K562 (cell line): ENCODE results near the gene CCDC9B. TPM values are rescaled to one million over a fixed set of nuclear protein-coding genes. Genes with fewer than 3 reads are reported as not detected.

Experiments
- ATAC-seq: fragments of 200-7000 bp; cut with Tn5 transposase; 3 replicates; pipeline ENCODE4 v1.9.1; 2020; ENCODE audit warnings: moderate library complexity
- BruUV-seq: library from RNA; stranded (reverse); fragments of 400-500 nt; replicated peaks from 2 replicates; lab custom pipeline; 2021; lab: Mats Ljungman, UMichigan
- CTCF ChIA-PET: fragments of 300-600 bp; formaldehyde crosslinking; extraction: SDS; loops from one replicate; lab custom pipeline; 2021; ENCODE audit warnings: low intra/inter-chr PET ratio; lab: Yijun Ruan, JAX
- POLR2A ChIA-PET: fragments of 300-600, 350-650 bp; sonication (Branson Sonifier 250); formaldehyde crosslinking; extraction: SDS; loops from one replicate; lab custom pipeline; 2021; ENCODE audit warnings: antibody characterized with exemption, inconsistent platforms; lab: Yijun Ruan, JAX
- DNase-seq, 4 experiments: peaks; one replicate each; pipeline versions ENCODE4 v3.0.0 to v3.0.0-alpha.2; 2011 to 2018; ENCODE audit warnings: low spot score in 3 of 4, mixed read lengths in 3 of 4; ENCODE audit errors: extremely low read depth in 1 of 4
- FAIRE-seq: peaks from 2 replicates; lab custom pipeline; 2011; peaks lifted over from hg19 to GRCh38; lab: Jason Lieb, UNC
- H2AFZ ChIP-seq: 2 replicates; pipeline ENCODE4 v1.6.0; 2011; ENCODE audit warnings: low read depth, low read length, control low read depth, inconsistent platforms
- H3K27ac ChIP-seq: fragments of 200-600 bp; 3 replicates; pipeline ENCODE4 v1.8.0; 2011; ENCODE audit warnings: low read depth, mild to moderate bottlenecking, control low read depth, inconsistent platforms, low read length, moderate library complexity, mixed read lengths; ENCODE audit errors: extremely low read depth
- H3K27me3 ChIP-seq, 2 experiments: fragments of 300-600 bp in 1 of 2; 2 replicates in 1 of 2; 3 replicates in 1 of 2; pipeline versions ENCODE4 v1.6.0 to v1.8.0; 2011; ENCODE audit warnings: inconsistent platforms in 2 of 2, low read length in 2 of 2, mild to moderate bottlenecking in 1 of 2, mixed read lengths in 1 of 2, moderate library complexity in 1 of 2; ENCODE audit not compliant: control insufficient read depth in 2 of 2, insufficient read depth in 2 of 2
- H3K36me3 ChIP-seq: fragments of 300-600 bp; 3 replicates; pipeline ENCODE4 v1.8.0; 2011; ENCODE audit warnings: mild to moderate bottlenecking, low read length, inconsistent platforms; ENCODE audit not compliant: control insufficient read depth, insufficient read depth
- H3K4me1 ChIP-seq, 2 experiments: fragments of 200-600 bp in 1 of 2; replicated peaks in 1 of 2; 2 replicates in 1 of 2; 3 replicates in 1 of 2; pipeline versions ENCODE4 v1.5.1 to v1.8.0; 2011; ENCODE audit warnings: inconsistent platforms in 2 of 2, low read length in 2 of 2, mild to moderate bottlenecking in 1 of 2, mixed read lengths in 1 of 2, moderate library complexity in 1 of 2; ENCODE audit not compliant: control insufficient read depth in 2 of 2, insufficient read depth in 2 of 2
- H3K4me2 ChIP-seq: 2 replicates; pipeline ENCODE4 v1.6.1; 2011; ENCODE audit warnings: low read length, control low read depth, inconsistent platforms, mixed read lengths; ENCODE audit not compliant: insufficient read depth
- H3K4me3 ChIP-seq: fragments of 200-600 bp; sonication (generic), shearing (Covaris generic); 2 replicates; pipeline ENCODE4 v1.5.1; 2016; ENCODE audit warnings: control low read depth, inconsistent platforms
- H3K79me2 ChIP-seq: fragments of 200-600 bp; 3 replicates; pipeline ENCODE4 v1.8.0; 2011; ENCODE audit warnings: low read length, inconsistent platforms; ENCODE audit not compliant: control insufficient read depth, insufficient read depth
- H3K9ac ChIP-seq, 2 experiments: 2 replicates each; pipeline versions ENCODE4 v1.6.0 to v1.6.1; 2011; ENCODE audit warnings: low read depth in 2 of 2, low read length in 2 of 2, control low read depth in 1 of 2, inconsistent platforms in 1 of 2, mild to moderate bottlenecking in 1 of 2, mixed read lengths in 1 of 2; ENCODE audit not compliant: insufficient read depth in 1 of 2
- H3K9me1 ChIP-seq: one replicate; pipeline ENCODE4 v1.6.0; 2011; ENCODE audit warnings: inconsistent platforms, mild to moderate bottlenecking, low read length, moderate library complexity; ENCODE audit not compliant: control insufficient read depth, insufficient read depth
- H3K9me3 ChIP-seq: replicated peaks from 2 replicates; pipeline ENCODE4 v1.5.1; 2011; ENCODE audit warnings: low read depth, low read length, inconsistent platforms; ENCODE audit not compliant: control insufficient read depth, insufficient read depth
- H4K20me1 ChIP-seq: replicated peaks from 2 replicates; pipeline ENCODE4 v1.6.1; 2011; ENCODE audit warnings: low read length, inconsistent platforms, mixed read lengths; ENCODE audit not compliant: control insufficient read depth, insufficient read depth
- HNRNPK ChIP-seq: fragments of 200-400 bp; formaldehyde crosslinking; IDR thresholded peaks from one replicate; pipeline ENCODE4 v1.6.1; 2018; ENCODE audit warnings: mild to moderate bottlenecking, low read depth, low read length; ENCODE audit not compliant: poor library complexity, severe bottlenecking
- TGIF2 ChIP-seq: sonication (generic); formaldehyde crosslinking; IDR thresholded peaks from 2 replicates; pipeline ENCODE4 v1.8.1; 2022; ENCODE audit warnings: mild to moderate bottlenecking, missing genetic modification reagents, moderate library complexity
- WGBS: fragments of 100-300 bp; shearing (Covaris generic); methylation state at CpG from one replicate; pipeline ENCODE4 v1.1.6; 2016; ENCODE audit warnings: low coverage, mixed read lengths; ENCODE audit not compliant: insufficient coverage; ENCODE audit errors: missing lambda C conversion rate; 5-methylcytosine and 5-hydroxymethylcytosine counted together
- in situ Hi-C: fragments of 300-500 bp; cut with MboI; formaldehyde crosslinking; loops from 4 replicates; pipeline ENCODE4 v1.15.0; 2018; ENCODE audit warnings: inconsistent platforms, mixed read lengths
- intact Hi-C: fragments of 100-400 bp; cut with micrococcal nuclease; formaldehyde crosslinking; loops from 2 replicates; pipeline ENCODE4 v1.14.2; 2022
- polyA plus RNA-seq, 8 experiments: library from polyadenylated mRNA; depleted of rRNA in 4 of 8; stranded (reverse) in 5 of 8; unstranded in 3 of 8; fragments of >200 nt; fragmentation: Nextera tagmentation in 2 of 8; fragmentation: Illumina TruSeq in 1 of 8; extraction: Ambion mirVana in 2 of 8; extraction: Trizol in 1 of 8; gene quantifications; 2 replicates each; pipeline versions ENCODE4 v1.2.1 to v1.2.3, GENCODE V29; 2011 to 2014; ENCODE audit warnings: inconsistent platforms in 1 of 8, missing spikeins in 1 of 8
- total RNA-seq, 7 experiments: library from RNA; depleted of rRNA in 6 of 7; stranded (reverse); fragments of >200 nt in 6 of 7; fragmentation: Illumina TruSeq in 2 of 7; extraction: Trizol in 2 of 7; gene quantifications; 2 replicates each; pipeline versions ENCODE4 v1.2.1 to v1.2.3, GENCODE V29; 2011 to 2021; ENCODE audit warnings: low replicate concordance in 1 of 7

Gene CCDC9B
- total and polyA plus RNA-seq, 9 of the 15 experiments (the other 6 are each of a cell fraction or from before 2014, with no cell fraction given): 0.01 to 0.47 (median 0.15) TPM; not detected in 1

GRCh38 chr15:40389824-40390595, 49.3 kb upstream of the CCDC9B start:
- no peaks in the 10 kb centered on the region; a peak in 1 of 5 replicates for H3K4me1 ChIP-seq
- no peak for FAIRE-seq
- H3K9me3 ChIP-seq: no peaks in the 10 kb centered on the region
- peaks cover 87% of the 10 kb centered on the region for H3K36me3 ChIP-seq
- H3K9me1 ChIP-seq: no peaks in the 10 kb centered on the region
- H4K20me1 ChIP-seq: no peaks in the 10 kb centered on the region
- intact Hi-C loops: no loop called here
- TF ChIP-seq HNRNPK (no peak), TGIF2 (CRISPR knock-in tag) (no peak)
- no peak overlapping the region for H2AFZ ChIP-seq
- peaks cover 8% of the 10 kb centered on the region for H3K79me2 ChIP-seq
- no peak for ATAC-seq
- no peak overlapping the region for H3K4me2 ChIP-seq
- in situ Hi-C loops: no loop called here
- no peak overlapping the region for H3K27ac ChIP-seq
- BruUV-seq: no TSS peak
- no peaks in the 10 kb centered on the region for H3K27me3 ChIP-seq
- ChIA-PET CTCF (no interaction called here), POLR2A (interaction anchor here (1.1 to 1.6 kb wide), 2 partner anchors 8 to 11 kb away, joined by 4 to 6 read pairs; no protein-coding TSS in a partner anchor)
- WGBS: 89% methylated on average over 2 of the region's 2 CpGs
- DNase-seq: no peak
- H3K9ac ChIP-seq: no peak overlapping the region
- H3K4me3 ChIP-seq: no peak overlapping the region
